ENCODE data around the gene POU2F1. TPM values are rescaled to one million over a fixed set of nuclear protein-coding genes. Genes with fewer than 3 reads are reported as not detected.

The POU2F1 gene
- total and polyA plus RNA-seq, 2 experiments from 2014 or later = 38.8 to 66.1 TPM

- Mint-ChIP-seq H3K36me3 (ENCODE audit: low read depth) (peaks cover 46% of the 10 kb centered on the region), H3K27ac (no peak overlapping the region; the same call in 1 of the 2 replicates), H3K27me3 (ENCODE audit: insufficient read depth, low read depth, poor library complexity) (peaks cover 5% of the 10 kb centered on the region), H3K4me3 (no peak overlapping the region), H3K4me1 (peaks cover 14% of the 10 kb centered on the region), H3K9me3 (no peaks in the 10 kb centered on the region; the same call in 2 of the 3 replicates)
- Histone ChIP-seq H3K4me3 (no peak overlapping the region), H3K36me3 (ENCODE audit: insufficient read depth) (peaks cover 22% of the 10 kb centered on the region; the same call in 1 of the 2 replicates), H2AFZ (no peak overlapping the region), H3K4me2 (no peak overlapping the region), H3K9me2 (ENCODE audit: insufficient read depth) (no peaks in the 10 kb centered on the region), H3F3A (replicated peaks; ENCODE audit: low read depth) (no peaks in the 10 kb centered on the region), H3K79me2 (replicated peaks; ENCODE audit: insufficient read depth) (0 out of 2 replicates have a peak, but pooled peaks cover 4% of the 10 kb centered on the region), H3K27ac (ENCODE audit: low read depth) (no peak overlapping the region), H4K20me1 (replicated peaks; ENCODE audit: insufficient read depth) (no peaks in the 10 kb centered on the region), H3K4me1 (ENCODE audit: insufficient read depth) (no peaks in the 10 kb centered on the region), H3K27me3 (ENCODE audit: insufficient read depth) (no peaks in the 10 kb centered on the region)
- ATAC-seq (no peak), DNase-seq (ENCODE audit: low spot score) (no peak)
- TF ChIP-seq ZNF462 (CRISPR knock-in tag; IDR thresholded peaks at IDR 0.05) = no peak
- no peak for TF ChIP-seq STAT1 (IDR thresholded peaks at IDR 0.05; ENCODE audit: unreplicated experiment)
- no peak for TF ChIP-seq ZNF114 (CRISPR knock-in tag; IDR thresholded peaks at IDR 0.05)
- no peak for TF ChIP-seq ETS1 (IDR thresholded peaks at IDR 0.05)
- TF ChIP-seq NANOG (IDR thresholded peaks at IDR 0.05; ENCODE audit: borderline replicate concordance) = no peak
- TF ChIP-seq POLR2AphosphoS5 (IDR thresholded peaks at IDR 0.05; ENCODE audit: low read depth) = no peak
- TF ChIP-seq CTCF (conservative IDR thresholded peaks at IDR 0.05; ENCODE audit: low read depth in 2 of 2) = no peak
- TF ChIP-seq CREB1 (CRISPR knock-in tag; IDR thresholded peaks at IDR 0.05; ENCODE audit: low read depth) = no peak
- TF ChIP-seq JUNB (IDR thresholded peaks at IDR 0.05; ENCODE audit: unreplicated experiment) = no peak
These were observed 192.2 kb downstream of the POU2F1 start for GRCh38 chr1:167412920-167413319.
